ENCODE results near the gene BMPR1A.
"Not testable (repeated sequence)": the region's sequence is repeated elsewhere in the genome, so short reads cannot be mapped to it uniquely, and the experiment has no call there.

BMPR1A gene

DNA sequence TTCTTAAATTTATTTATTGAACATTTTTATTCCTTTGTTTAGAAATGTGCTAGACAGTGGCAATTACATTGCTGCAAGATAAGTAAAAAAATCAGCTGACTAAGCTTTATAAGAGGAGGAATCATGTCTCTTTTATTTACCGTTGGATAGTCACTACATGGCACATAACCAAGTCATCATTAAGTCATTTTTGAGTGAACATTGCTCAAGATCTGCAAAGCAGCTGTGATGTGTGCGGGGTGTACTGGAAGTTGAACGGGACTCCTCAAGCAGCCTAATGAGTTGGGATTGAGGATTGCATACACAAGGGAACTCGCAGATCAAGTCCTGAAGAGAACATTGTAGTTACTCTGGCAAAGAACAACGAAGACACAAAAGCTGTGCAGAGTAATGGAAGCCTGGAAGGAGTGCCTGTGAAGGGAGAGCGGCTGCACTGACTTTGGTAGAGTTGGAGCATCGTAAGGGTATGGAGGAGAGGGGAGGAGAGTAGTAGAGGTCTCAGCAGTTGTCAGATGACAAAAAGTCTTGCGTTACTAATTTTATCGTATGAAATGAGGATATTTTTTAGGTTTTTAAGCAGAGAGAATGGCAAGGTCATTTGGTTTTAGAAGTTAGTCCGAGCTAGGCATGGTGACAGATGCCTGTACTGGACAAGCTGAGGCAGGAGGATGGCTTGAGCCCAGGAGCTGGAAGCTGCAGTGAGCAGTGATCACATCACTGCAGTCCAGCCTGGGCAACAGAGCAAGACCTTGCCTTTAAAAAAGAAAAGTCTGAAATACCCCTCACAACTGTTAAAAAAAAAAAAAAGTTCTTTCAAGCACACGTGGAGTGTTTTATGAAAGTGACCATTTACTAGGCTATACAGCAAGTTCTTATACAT is 95.1 kb downstream of the BMPR1A start:
- DNase-seq, result no peak

DNA sequence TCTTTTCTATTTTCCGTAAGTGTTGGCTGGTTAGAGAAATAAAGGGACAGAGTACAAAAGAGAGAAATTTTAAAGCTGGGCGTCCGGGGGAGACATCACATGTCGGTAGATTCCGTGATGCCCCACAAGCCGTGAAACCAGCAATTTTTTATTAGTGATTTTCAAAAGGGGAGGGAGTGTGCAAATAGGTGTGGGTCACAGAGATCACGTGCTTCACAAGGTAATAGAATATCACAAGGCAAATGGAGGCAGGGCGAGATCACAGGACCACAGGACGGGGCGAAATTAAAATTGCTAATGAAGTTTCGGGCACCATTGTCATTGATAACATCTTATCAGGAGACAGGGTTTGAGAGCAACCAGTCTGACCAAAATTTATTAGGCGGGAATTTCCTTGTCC is 97.2 kb downstream of the BMPR1A start:
- not testable (repeated sequence) for DNase-seq

DNA sequence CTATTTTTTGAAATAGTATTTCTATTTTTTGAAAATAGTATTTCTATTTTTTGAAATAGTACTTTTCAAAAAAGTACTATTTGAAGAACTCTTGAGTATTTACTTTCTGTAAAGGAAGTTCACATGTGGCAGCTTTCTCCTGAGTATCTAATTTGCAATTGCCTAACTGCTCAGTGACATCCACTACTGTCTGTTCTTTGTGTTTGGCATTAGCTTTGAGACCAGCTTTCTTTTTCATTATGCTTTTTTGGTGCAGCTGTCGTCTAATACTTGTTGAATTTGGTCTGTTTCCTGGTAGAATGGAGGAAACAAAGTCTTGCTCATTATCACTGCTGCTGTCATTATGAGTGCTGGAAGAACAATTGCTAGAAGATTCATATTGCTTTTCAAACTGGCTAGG is 99.1 kb downstream of the BMPR1A start:
- no peak for DNase-seq

DNA sequence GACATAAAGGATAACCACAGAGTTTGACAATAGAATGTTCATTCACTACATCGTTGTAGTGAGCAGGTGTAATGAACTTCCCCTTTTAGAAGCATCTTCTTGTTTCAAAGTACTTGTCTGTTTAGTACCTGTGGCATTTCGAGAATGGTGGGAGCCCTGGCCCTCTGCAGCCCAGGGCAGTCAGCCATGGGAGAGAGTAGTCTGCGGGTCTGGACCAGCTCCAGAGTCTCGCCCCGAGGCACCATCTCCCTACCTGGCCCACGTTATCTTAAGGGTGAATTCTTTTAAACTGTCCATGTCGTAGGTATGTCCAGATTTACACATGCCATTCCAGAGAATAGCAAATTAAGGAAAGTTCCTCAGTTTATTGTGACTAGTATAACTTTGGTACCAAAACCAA is 99.7 kb downstream of the BMPR1A start:
- no peak for DNase-seq

DNA sequence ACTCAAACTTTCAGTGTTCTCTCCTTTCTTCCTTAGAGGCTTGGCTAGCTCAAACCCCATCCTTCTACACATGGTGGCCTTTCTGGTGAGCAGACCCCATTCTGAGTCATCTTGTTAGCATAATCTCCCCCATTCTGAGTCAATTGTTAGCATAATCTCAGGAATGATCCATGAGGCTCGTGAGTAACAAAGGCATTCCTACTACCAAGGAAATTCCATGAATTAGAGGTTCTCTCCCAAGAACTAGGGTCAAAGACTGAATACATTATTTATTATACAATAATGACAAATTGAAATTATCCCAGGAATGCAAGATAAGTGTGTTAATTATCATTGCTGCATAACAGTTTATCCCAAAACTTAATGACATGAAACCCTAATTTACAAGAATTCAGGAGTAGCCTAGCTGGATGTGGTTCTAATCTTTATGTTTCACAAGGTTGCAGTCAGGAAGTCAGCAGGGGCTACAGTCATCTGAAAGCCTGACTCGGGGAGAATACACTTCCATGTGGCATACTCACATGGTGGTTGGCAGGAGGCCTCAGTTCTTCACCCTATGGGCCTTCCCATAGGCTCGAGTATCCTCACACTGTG is 100.8 kb downstream of the BMPR1A start:
- DNase-seq, result no peak

DNA sequence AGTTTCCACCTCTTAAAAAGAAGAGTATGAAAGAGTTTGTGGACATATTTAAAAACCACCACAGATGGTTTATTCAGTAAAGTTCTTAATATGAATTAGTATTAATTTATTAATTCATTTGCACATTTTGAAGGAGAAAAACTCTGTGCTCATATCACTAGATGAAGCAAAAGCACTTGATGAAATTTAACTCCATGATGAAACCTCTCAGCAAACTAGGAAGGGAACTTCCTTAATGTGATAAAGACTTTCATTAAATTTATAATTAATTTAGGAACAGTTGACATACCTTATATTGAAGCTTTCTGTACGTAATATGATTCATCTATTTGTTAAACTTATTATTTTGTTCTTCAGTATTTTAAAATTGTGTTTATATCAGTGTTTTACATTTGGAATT is 101.6 kb downstream of the BMPR1A start:
- DNase-seq, result no peak

DNA sequence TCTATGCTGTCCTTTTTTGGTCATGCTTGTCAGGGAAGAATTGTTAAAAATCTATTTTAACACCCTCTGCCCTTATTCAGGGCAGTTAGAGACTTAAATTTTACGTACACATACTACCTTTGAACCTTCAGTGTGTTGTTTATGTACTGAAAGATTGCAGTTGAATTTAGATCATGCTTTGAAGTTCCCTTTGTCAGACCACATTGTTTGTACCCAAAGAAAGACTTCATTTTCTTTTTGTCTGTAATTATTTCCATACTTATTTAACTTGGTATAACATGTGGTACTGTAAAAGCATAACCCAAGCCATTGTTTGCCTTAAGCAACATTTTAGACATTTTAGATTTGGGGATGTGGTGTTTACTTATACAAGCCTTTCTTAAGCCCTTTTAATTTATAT is 104.9 kb downstream of the BMPR1A start:
- DNase-seq, result no peak

DNA sequence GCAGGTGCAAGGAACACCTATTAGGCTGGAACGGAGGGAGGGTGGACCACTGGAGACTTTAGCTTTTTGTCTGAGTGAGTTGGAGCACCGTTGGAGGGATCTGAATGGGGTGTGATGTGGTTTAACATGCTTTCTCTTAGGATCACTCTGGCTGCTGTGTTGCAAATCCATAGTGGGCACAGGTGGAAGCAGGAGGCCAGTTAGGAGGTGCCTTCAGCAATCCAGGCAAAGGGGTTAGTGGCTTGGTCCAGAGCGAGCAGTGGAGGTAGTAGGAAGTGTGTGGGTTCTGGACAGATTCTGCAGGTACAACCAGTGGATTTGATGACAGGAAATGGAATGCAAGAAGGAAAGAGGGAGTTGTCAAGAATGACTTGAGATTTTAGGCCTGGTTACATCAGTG is 106.0 kb downstream of the BMPR1A start:
- no peak for DNase-seq

DNA sequence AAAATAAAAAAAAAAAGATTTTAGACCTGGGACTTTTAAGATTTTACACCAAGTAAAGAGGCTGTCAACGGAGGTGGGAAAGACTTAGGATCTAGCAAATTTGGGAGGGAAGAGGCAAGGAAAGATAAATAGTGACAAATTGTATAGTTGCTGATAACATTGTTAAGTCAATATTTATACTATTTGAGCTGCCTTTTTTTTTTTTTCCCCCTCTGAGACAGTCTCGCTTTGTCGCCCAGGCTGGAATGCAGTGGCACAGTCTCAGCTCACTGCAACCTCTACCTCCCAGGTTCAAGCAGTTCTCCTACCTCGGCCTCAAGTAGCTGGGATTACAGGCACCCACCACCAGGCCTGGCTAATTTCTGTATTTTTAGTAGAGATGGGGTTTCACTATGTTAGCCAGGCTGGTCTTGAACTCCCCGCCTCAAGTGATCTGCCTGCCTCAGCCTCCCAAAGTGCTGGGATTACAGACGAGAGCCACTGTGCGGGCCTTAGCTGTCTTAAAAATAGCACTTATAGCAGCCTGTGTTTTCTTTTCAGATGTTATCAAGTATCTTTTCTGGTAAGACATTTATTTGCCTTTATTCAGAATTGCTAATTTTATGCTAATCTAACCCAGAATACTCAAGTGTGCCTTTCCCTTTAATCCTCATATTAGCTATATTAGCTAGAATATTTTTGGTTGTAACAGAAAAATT is 106.5 kb downstream of the BMPR1A start:
- no peak for DNase-seq

DNA sequence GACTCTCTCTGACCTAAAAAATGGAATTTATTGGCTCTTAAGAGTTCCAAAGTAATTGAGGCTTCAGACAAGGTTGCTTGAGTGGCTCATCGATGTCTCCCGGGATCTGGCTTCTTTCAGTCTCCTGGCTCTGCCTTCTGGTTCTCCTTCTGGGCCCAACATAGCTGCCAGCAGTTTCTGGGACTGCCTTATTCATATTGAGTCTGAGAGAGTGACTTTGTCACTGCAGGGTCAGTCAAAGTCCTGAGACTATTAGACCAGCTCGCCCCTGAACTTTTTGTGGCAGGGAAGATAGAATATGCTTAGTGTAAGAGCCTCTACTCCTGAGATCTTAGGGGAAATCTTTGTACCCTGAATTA is 107.0 kb downstream of the BMPR1A start:
- DNase-seq, result no peak

DNA sequence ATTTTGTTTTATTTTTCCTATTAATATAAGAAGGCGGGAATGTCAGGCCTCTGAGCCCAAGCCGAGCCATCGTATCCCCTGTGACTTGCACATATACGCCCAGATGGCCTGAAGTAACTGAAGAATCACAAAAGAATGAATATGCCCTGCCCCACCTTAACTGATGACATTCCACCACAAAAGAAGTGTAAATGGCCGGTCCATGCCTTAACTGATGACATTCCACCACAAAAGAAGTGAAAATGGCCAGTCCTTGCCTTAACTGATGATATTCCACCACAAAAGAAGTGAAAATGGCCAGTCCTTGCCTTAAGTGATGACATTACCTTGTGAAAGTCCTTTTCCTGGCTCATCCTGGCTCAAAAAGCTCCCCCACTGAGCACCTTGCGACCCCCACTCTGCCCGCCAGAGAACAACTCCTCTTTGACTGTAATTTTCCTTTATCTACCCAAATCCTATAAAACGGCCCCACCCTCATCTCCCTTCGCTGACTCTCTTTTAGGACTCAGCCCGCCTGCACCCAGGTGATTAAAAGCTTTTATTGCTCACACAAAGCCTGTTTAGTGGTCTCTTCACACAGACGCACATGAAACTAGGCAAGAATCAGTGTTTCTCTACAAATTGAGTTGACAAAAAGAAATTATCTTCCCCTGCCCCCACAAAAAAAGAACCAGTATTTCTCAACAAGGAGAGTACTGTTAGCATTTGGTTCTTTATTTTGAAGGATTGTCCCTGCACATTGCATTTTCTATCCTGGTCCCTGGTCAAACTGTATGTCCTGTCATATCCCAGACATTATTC is 108.8 kb downstream of the BMPR1A start:
- not testable (repeated sequence) for DNase-seq

DNA sequence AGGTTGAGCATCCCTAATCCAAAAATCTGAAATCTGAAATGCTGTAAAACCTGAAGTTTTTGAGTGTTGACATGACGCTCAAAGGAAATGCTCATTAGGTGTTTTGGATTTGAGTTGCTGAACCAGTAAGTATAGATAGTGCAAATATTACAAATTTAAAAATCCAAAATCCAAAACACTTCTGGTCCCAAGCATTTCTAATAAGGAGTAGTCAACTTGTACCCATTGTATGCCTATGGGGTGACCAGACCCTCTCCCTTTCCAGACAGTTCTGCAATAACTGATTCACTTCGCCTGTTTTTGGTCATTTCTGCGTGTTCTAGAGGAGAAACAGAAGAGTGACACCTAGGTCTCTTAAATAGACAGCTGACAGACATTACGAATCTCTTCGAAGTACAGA is 110.7 kb downstream of the BMPR1A start:
- DNase-seq, result no peak

DNA sequence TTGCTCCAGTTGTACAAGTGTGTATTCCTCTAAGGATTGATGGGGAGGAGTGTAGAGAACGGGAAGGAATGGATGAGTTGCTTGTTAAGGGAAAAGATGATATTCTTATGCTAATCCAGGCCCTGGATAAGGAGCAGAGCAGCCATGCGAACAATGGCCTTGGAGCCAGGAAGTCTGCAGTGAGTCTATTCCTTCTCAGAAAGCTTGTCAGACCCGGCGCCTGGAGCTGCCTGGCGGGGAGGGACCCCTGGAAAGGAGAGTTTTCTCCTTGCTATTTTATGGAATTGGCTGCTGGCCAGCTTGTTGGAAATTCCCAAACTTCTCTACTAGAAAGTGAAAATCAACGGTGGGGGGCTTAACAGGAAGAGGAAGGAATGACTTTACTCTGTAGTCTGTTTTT is 111.9 kb downstream of the BMPR1A start:
- no peak for DNase-seq

DNA sequence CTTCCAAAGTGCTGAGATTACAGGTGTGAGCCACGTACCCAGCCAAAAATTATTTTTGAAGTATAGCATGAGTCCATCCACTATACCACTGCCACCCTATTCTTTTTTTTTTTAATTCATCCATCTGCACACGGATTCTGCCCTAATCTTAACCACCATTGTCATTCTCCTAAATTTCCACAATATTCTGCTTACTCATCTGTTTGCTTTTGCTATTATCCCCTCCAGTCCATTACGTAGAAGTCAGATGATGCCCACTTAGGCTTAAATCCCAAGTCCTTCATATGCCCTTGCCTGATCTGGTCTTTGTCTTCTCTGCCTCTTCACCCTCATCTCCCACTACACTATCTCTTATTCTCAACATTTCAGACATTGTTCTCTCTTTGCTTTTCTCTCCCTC is 114.3 kb downstream of the BMPR1A start:
- DNase-seq, result no peak

DNA sequence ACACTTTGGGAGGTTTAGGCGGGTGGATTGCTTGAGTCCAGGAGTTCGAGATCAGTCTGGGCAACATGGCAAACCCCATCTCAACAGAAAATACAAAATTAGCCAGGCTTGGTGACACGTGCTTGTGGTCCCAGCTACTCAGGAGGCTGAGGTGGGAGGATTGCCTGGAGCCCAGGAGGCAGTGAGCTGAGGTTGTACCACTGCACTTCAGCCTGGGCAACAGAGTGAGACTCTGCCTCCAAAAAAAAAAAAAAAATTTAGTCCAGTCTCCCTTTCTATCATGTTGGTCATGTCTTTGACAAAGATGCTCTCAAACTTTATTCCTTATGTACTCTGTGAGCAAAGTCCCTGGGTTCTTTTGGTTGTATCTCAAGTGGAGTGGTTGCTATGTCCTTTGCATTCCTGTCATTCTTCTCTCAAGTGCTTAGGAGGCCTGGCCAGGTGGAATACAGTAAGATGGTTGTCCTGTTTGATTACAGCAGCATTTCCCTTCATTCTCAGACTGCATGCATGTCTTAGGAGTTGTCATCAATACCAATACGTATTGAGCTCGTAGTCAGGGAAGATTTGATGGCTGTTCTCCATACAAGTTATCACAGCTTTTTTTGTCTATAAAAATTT is 115.3 kb downstream of the BMPR1A start:
- no peak for DNase-seq

DNA sequence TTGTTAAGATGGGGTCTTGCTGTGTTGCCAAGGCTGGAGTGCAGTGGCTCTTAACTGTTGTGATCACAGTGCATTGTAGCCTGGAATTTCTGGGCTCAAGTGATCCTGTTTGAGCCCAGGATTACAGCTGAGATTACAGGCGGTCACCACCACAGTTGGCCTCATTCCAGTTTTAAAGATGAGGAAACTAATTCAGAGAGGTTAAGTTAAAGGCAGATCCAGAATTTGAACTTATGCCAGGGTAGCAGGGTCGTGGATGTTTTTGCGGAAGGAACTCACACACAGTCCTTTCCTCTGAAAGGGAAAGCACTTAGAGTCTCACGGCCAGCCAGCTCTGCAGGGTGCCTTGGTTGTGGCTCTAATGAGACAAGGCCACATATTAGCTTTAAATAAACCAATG is 116.3 kb downstream of the BMPR1A start:
- no peak for DNase-seq

DNA sequence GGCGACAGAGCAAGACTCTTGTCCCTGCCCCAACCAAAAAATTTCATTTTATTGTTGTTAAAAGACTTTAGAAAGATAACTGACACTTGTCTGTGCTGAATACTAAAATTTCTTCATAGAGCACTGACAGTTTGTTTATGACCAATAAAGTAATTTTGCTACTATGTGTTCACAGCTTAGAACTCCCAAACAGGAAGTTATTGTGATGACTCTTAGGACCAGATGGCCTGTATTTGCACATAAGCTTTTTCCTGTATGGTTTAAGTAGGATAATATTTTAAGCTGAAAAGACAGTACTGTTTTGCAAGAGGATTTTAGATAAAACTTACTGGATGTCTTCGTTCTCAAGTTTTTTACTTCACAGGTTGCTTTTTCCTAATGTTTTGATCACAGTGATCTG is 120.3 kb downstream of the BMPR1A start:
- DNase-seq, result no peak

DNA sequence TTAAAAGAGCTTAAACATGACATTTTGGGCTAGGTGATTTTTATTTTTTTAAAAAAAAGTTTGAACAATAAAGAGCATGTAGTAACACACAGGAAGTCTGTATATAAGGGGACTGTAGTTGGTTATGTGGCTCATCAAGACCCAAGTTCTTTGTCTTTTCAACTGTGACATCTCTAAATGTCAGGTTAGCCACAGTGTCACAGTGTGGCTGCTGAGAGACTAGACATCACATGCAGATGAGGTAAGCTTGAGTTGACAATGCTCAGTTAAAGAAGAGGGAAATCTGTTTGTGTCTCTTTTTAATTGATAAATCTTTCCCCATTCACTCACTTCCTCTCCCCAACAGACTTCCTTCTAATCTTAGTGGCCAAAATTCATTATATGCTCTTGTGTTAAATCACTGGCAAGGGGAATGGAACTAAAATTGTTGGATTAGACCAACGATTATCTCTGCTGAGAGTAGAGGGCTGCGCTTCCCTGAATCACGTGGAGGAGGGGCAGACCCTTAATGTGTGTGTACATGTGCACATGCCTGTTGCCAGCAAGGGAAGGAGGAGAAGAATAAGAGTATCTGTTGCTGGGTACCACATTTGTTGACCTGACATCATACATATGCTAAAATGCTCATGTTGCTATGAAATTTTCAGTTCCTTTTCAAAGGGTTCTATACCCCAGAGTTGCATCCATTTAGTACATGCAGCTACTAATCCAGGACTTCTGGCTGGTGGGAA is 122.7 kb downstream of the BMPR1A start:
- no peak for DNase-seq

DNA sequence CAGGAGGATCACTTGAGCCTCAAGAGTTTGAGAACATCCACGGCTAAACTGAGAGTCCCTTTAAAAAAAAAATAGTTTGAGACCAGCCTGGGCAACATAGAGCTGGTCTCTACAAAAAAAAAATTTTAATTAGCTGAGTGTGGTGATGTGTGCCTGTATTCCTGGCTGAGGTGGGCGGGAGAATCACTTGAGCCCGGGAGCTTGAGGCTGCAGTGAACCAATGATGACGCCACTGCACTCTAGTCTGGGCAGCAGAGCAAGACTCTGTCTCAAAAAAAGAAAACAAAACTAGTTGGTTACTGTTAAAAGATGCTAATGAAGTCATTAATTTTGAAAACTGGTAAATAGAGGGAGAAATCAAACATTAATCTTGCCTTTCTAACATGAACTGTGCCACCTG is 124.6 kb downstream of the BMPR1A start:
- DNase-seq, result no peak

DNA sequence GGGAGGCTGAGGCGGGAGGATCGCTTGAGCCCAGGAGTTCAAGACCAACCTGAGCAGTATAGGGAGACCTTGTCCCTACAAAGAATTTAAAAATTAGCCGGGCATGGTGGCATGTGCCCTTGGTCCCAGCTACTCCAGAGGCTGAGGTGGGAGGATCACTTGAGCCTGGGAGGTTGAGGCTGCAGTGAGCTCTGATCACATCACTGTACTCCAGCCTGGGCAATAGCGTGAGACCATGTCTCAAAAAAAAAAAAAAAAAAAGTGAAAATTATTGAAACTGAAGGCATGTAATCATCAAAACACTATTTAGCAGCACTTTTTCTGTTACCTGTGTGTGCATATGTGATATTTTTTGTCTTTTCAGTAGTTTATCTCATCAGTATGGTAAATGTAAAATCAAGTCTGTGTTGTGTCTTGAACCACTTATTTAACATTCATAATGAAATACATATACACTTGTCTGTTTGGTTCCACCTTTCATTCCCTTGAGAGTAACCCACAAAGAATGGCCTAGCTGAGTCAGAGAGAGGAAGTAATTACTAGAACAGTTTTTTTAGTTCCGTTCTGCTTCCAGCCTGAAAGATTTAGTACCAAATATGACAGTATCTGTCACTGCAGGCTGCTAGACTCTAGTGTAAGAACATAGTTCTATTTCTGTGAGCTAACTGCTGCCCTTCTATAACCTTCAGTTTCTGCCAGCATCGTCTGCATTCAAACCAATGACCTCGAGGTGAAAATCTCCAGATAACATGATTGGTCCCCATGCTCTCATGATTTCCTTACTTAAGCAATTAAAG is 132.4 kb downstream of the BMPR1A start:
- DNase-seq, result no peak

DNA sequence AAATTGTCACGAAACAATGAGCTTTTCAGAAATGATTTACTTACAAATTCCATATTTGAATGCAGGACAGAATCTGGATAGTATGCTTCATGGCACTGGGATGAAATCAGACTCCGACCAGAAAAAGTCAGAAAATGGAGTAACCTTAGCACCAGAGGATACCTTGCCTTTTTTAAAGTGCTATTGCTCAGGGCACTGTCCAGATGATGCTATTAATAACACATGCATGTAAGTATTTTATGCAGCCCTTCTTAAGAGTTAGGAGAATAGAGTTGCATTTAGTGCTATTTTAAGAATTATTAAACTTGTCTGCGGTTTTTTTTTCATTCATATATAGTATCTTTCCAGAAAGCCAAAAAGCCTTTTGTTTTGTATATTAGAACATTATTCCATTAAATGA is 133.6 kb downstream of the BMPR1A start:
- no peak for DNase-seq
